Nephron (organoid): ENCODE results near the gene ATP8B1.
A peak's percentile ranks its signal among the peaks of the same experiment; 100 is the strongest.
"Not testable (repeated sequence)": the region's sequence is repeated elsewhere in the genome, so short reads cannot be mapped to it uniquely, and the experiment has no call there.

Experiments used
- H3K27ac Mint-ChIP-seq, 3 experiments: 2 replicates each; pipeline ENCODE4 v1.8.0; 2020; ENCODE audit warnings: mixed read lengths in 3 of 3, mild to moderate bottlenecking in 2 of 3, moderate library complexity in 1 of 3
- H3K27me3 Mint-ChIP-seq: 2 replicates; pipeline ENCODE4 v1.8.0; 2021; ENCODE audit warnings: low read depth, mild to moderate bottlenecking, moderate library complexity, mixed read lengths
- H3K36me3 Mint-ChIP-seq: 2 replicates; pipeline ENCODE4 v1.8.0; 2020; ENCODE audit warnings: low read depth, mixed read lengths
- H3K4me1 Mint-ChIP-seq: 2 replicates; pipeline ENCODE4 v1.8.0; 2020; ENCODE audit warnings: mixed read lengths
- H3K4me3 Mint-ChIP-seq, 3 experiments: 2 replicates each; pipeline ENCODE4 v1.8.0; 2020; ENCODE audit warnings: mild to moderate bottlenecking in 3 of 3, mixed read lengths in 3 of 3, moderate library complexity in 2 of 3
- H3K9me3 Mint-ChIP-seq: 2 replicates; pipeline ENCODE4 v1.8.0; 2020; ENCODE audit warnings: mixed read lengths
- TF ChIP-seq, protein P1 (sequence below), 3 experiments: fragments of 200-600 bp; sonication (generic); IDR thresholded peaks; one replicate each; pipeline ENCODE4 v1.5.0; 2021; ENCODE audit warnings: antibody characterized with exemption in 3 of 3; ENCODE audit not compliant: unreplicated experiment in 3 of 3

ATP8B1 gene

DNA sequence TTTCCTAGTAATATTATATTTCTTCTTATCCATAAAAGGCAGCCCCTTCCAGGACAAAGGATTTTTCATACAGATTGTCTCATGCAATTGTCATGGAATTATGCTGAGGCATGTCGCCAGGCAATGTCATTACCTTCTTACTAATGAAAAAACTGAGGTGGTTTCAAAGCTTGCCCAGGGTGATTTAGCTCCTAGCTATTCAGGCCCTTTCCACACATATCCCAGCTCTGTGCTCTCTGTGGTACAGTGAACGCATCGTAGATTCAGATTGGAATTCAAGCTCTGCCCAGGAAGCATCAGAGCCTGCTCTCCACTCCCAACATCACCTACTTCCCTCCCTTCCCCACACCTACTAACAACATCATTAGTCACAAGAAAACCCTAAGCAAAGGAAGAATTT lies 60.1 kb downstream of the ATP8B1 start:
- TF ChIP-seq, protein P1, sequence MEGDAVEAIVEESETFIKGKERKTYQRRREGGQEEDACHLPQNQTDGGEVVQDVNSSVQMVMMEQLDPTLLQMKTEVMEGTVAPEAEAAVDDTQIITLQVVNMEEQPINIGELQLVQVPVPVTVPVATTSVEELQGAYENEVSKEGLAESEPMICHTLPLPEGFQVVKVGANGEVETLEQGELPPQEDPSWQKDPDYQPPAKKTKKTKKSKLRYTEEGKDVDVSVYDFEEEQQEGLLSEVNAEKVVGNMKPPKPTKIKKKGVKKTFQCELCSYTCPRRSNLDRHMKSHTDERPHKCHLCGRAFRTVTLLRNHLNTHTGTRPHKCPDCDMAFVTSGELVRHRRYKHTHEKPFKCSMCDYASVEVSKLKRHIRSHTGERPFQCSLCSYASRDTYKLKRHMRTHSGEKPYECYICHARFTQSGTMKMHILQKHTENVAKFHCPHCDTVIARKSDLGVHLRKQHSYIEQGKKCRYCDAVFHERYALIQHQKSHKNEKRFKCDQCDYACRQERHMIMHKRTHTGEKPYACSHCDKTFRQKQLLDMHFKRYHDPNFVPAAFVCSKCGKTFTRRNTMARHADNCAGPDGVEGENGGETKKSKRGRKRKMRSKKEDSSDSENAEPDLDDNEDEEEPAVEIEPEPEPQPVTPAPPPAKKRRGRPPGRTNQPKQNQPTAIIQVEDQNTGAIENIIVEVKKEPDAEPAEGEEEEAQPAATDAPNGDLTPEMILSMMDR (IDR thresholded peaks at IDR 0.05; ENCODE audit: unreplicated experiment in 3 of 3) = no peak
- no peaks in the 10 kb centered on the region for H3K27me3 Mint-ChIP-seq
- no peaks in the 10 kb centered on the region for H3K36me3 Mint-ChIP-seq
- no peaks in the 10 kb centered on the region for H3K9me3 Mint-ChIP-seq
- H3K4me3 Mint-ChIP-seq = no peak overlapping the region
- H3K4me1 Mint-ChIP-seq = peaks cover 12% of the 10 kb centered on the region
- peak overlapping the region in 2 of 3 experiments; percentile 36 to 58 for H3K27ac Mint-ChIP-seq

DNA sequence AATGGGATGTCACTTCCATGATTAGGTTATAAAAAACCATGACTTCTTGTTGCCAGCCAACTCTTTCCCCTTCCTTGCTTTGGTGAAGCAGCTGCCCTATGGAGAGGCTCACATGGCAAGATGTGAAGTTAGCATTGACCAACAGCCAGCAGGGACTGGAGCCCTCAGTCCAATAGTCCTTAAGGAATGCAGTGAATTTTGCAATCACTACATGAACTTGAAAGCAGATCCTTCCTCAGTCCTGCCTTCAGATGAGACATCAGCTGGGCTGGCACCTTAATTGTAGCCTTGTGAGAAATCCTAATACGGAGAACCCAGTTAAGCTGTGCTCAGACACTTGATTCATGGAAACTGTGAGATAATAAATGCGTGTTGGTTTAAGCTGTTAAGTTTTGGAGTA lies 61.8 kb downstream of the ATP8B1 start:
- H3K4me1 Mint-ChIP-seq = peaks cover 13% of the 10 kb centered on the region
- TF ChIP-seq, protein P1 (IDR thresholded peaks at IDR 0.05; ENCODE audit: unreplicated experiment in 3 of 3) = no peak
- H3K27ac Mint-ChIP-seq = no peak overlapping the region
- H3K36me3 Mint-ChIP-seq = no peaks in the 10 kb centered on the region
- H3K4me3 Mint-ChIP-seq = no peak overlapping the region
- H3K27me3 Mint-ChIP-seq = no peaks in the 10 kb centered on the region
- no peaks in the 10 kb centered on the region for H3K9me3 Mint-ChIP-seq

DNA sequence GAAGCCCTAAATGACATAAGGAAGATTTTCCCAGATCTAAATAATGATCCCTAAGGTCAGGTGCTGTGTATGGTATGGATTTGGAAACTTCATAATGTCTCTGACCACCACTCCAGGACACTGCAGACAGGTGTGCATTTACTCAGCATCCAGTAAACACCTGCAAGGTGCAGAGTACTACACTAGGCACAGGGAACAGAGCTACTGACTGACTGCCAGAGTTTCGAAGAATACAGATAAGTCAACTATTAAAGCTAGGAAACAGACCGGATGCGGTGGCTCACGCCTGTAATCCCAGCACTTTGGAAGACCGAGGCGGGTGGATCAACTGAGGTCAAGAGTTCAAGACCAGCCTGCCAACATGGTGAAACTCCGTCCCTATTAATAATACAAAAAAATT lies 65.0 kb downstream of the ATP8B1 start:
- Mint-ChIP-seq H3K4me1 (peaks cover 8% of the 10 kb centered on the region), H3K4me3 (no peak overlapping the region), H3K36me3 (no peaks in the 10 kb centered on the region), H3K27ac (peak overlapping the region in 1 of 3 experiments; percentile 43), H3K27me3 (no peaks in the 10 kb centered on the region), H3K9me3 (no peaks in the 10 kb centered on the region)
- TF ChIP-seq, protein P1 (IDR thresholded peaks at IDR 0.05; ENCODE audit: unreplicated experiment in 3 of 3) = no peak

DNA sequence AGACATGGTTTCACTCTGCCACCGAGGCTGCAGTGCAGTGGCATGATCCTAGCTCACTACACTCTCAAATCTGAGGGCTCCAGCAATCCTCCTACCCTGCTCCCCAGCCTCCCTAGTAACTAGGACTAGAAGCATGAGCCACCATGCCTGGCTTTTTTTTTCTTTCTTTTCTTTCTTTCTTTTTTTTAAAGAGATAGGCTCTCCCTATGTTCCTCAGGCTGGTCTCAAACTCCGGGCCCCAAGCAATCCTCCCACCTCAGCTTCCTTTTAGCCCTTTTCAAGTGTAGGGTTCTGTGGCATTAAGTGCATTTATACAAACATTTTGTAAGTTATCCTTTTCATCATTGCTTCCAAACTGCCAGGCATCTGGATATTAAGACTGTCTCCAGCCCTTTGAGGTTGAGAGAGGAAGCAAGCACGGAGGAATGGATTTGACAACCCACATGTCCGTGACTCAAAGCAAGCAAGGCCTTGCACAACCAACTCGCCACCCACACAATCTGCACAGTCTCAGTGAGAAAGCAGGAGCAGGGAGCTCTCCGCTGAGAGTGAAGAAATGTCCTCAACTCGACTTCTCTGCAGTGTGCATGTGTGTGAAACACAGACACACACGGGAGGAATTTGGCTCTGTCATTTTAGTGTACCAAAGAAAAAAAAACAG lies 65.6 kb downstream of the ATP8B1 start:
- Mint-ChIP-seq H3K4me1 (peaks cover 8% of the 10 kb centered on the region), H3K27ac (peak overlapping the region; percentile 43 to 84 (median 45)), H3K27me3 (no peaks in the 10 kb centered on the region), H3K36me3 (no peaks in the 10 kb centered on the region), H3K4me3 (no peak overlapping the region), H3K9me3 (no peaks in the 10 kb centered on the region)
- TF ChIP-seq, protein P1 (IDR thresholded peaks at IDR 0.05; ENCODE audit: unreplicated experiment in 3 of 3) = no peak

DNA sequence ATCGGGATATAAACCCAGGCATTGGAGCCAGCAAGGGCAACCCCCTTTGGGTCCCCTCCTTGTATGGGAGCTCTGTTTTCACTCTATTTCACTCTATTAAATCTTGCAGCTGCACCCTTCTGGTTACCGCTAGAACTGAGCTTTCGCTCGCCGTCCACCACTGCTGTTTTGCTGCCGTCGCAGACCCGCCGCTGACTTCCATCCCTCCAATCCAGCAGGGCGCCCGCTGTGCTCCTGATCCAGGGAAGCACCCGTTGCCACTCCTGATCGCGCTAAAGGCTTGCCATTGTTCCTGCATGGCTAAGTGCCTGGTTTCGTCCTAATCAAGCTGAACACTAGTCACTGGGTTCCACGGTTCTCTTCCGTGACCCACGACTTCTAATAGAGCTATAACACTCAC lies 68.1 kb downstream of the ATP8B1 start:
- not testable (repeated sequence) for H3K4me1 Mint-ChIP-seq, H3K4me3 Mint-ChIP-seq, H3K36me3 Mint-ChIP-seq, H3K27ac Mint-ChIP-seq, H3K9me3 Mint-ChIP-seq, H3K27me3 Mint-ChIP-seq

DNA sequence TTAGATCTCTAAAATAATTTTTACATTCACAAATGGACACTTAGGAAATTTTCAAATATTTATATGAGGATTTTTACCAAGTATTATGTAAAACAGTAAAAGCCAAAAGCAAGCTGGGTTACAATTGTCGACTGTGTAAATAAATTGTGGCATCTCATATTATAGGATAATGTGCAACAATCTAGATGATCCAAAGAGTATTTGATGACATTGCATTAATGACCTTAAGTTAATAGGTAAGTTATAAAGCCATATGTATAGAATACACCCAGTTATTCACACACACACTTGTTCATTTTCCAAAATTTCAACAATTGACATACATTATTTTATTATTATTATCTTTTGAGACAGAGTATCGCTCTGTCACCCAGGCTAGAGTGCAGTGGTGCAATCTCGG lies 69.3 kb downstream of the ATP8B1 start:
- Mint-ChIP-seq H3K27me3 (peaks cover 5% of the 10 kb centered on the region), H3K27ac (no peak overlapping the region), H3K4me1 (peaks cover 8% of the 10 kb centered on the region), H3K9me3 (no peaks in the 10 kb centered on the region), H3K4me3 (no peak overlapping the region), H3K36me3 (no peaks in the 10 kb centered on the region)
- TF ChIP-seq, protein P1 (IDR thresholded peaks at IDR 0.05; ENCODE audit: unreplicated experiment in 3 of 3) = no peak
